CD4-positive, alpha-beta T cell treated with Interleukin-15 for 1 hour (primary cell): ENCODE data around the gene PTPN3.

Experiments
- DNase-seq: peaks from one replicate; pipeline ENCODE4 v3.0.0-alpha.2; 2020

PTPN3 gene

DNA sequence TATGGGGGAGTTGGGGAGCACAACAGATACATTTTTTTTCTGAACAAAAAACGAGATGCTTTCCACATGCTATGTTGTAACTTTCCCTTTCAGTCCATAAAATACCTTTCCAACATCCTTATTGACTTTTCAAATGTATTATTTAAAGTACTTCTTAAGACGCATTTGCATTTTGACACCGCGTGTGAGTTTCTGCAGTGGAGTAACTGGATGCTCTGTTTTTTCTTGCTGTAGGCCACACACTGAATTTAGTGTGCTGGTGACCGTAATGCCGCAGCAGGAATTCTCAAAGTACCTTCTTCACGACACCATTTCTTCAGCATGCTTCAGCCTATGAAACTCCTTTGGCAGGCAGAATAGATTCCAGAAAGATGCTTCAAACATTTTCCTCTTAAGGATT is 163.0 kb downstream of the PTPN3 start:
- no peak for DNase-seq

DNA sequence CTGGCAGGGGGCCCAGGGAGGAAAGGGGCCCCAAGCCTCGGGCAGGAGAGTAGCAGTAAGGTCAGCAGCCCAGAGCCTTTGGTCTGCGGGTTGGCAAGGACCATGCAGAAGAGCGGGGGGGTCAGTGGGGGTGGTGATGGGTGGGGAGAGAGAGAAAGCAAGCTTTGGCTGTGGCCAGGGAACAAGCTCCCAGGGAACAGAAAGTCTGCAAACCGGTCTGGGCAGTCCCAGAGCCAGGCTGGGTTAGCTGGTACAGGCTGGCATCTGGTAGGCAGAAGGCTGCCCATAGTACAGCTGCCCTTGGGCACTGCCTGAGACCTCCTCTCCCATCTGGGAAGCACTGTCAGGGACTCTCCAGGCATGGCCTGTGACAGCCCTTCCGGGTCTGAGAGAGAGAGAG is 166.8 kb downstream of the PTPN3 start:
- DNase-seq, result no peak

DNA sequence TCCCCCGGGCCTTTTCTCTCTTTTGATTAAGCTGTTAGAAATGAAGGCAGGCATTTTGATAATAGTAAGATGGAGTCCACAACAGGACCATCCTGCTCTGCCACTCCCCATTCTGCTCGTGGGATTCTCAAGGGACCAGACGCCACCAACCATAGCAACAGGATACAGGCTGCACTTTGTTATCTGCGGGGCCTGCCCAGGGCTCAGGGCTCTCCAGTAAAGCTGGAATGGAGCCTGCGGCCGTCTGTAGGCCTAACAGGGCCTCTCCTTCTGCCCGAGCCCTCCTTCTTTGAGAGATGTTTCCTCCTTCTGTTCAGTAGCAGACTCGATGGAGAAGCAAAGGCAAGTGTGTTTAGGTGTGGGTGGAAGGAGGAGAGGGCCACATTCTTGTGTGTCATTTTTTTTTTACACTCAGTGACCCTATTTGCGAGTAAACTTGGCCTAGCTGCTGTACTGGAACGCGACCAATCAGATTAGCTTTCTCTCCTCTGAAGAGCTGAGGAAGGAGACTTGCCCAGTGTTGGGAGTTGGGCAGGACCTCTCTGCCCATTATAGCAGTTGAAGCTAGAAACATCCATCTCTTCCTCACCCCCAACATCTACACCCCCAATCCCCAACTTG is 168.4 kb downstream of the PTPN3 start:
- DNase-seq, result no peak

DNA sequence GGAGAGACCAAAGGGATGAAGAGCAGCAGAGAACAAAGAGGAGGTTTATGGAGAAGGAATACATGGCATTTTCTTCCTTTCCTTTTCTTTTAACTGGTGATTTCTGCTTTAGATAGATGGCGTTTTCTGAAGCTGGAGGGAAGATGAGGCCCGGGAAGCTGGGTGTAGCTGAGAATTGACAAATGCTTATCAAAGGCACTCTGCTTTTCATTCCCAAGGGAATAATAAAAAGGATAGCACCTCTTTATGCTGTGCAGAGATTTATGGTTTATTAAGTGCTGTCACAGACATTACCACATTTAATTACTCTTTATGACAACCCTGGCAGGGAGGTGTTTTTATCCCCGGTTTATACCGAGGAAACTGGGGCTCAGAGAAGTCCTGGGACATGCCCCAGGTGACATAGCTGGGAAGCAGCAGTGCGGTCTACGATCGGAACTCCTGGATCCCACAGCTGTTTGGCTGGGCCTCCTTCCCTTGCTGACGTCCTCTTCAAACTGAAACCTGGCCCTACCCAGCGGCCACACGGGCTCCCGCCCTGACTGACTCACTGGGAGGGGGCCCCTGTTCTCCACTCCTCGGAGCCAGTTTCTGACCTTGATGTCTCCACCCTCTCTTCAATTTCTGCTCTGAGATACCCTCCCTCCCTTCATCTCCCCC is 169.0 kb downstream of the PTPN3 start:
- DNase-seq, result no peak
